CD14-positive monocyte (primary cell): Measurements from ENCODE around the gene MALAT1. TPM values are rescaled to one million over a fixed set of nuclear protein-coding genes. Genes with fewer than 3 reads are reported as not detected.

Experiments used
- DNase-seq, 3 donors: peaks; one replicate each; pipeline ENCODE4 v3.0.0-alpha.2; 2011 to 2022
- H2AFZ ChIP-seq: 2 replicates; pipeline ENCODE4 v1.6.0; 2012; ENCODE audit warnings: mild to moderate bottlenecking, low read depth, low read length, inconsistent platforms; ENCODE audit not compliant: insufficient read depth, poor library complexity, severe bottlenecking
- H3K27ac ChIP-seq, 2 donors: 1 replicate in 1 of 2; 2 replicates in 1 of 2; pipeline ENCODE4 v1.5.1; 2012 to 2013; ENCODE audit warnings: low read length in 2 of 2, control low read depth in 1 of 2, inconsistent platforms in 1 of 2, low read depth in 1 of 2, mild to moderate bottlenecking in 1 of 2
- H3K27me3 ChIP-seq, 2 donors: one replicate each; pipeline versions ENCODE4 v1.6.0 to v1.6.1; 2011 to 2013; ENCODE audit warnings: low read length in 2 of 2; ENCODE audit not compliant: control insufficient read depth in 2 of 2, insufficient read depth in 2 of 2
- H3K36me3 ChIP-seq, 2 donors: replicated peaks in 1 of 2; 1 replicate in 1 of 2; 2 replicates in 1 of 2; pipeline versions ENCODE4 v1.5.1 to v1.6.1; 2012 to 2013; ENCODE audit warnings: low read length in 2 of 2, control low read depth in 1 of 2, inconsistent platforms in 1 of 2, mild to moderate bottlenecking in 1 of 2; ENCODE audit not compliant: insufficient read depth in 2 of 2, control insufficient read depth in 1 of 2
- H3K4me1 ChIP-seq, 2 donors: 1 replicate in 1 of 2; 2 replicates in 1 of 2; pipeline versions ENCODE4 v1.5.1 to v1.6.1; 2012 to 2013; ENCODE audit warnings: low read length in 2 of 2, control low read depth in 1 of 2, inconsistent platforms in 1 of 2, mild to moderate bottlenecking in 1 of 2, moderate library complexity in 1 of 2; ENCODE audit not compliant: insufficient read depth in 2 of 2, control insufficient read depth in 1 of 2
- H3K4me2 ChIP-seq: replicated peaks from 2 replicates; pipeline ENCODE3; 2012; ENCODE audit warnings: low read length, moderate library complexity, mild to moderate bottlenecking; ENCODE audit not compliant: poor library complexity, severe bottlenecking; ENCODE audit errors: extremely low read depth
- H3K4me3 ChIP-seq, 3 experiments: fragments of 200-600 bp in 1 of 3; sonication (generic) in 1 of 3; replicated peaks in 1 of 3; 1 replicate in 2 of 3; 2 replicates in 1 of 3; pipeline ENCODE4 v1.5.1; 2011 to 2013; ENCODE audit warnings: low read length in 3 of 3, mild to moderate bottlenecking in 3 of 3, control low read depth in 2 of 3, low read depth in 2 of 3, inconsistent platforms in 1 of 3, moderate library complexity in 1 of 3
- H3K79me2 ChIP-seq: 2 replicates; pipeline ENCODE4 v1.6.0; 2012; ENCODE audit warnings: mild to moderate bottlenecking, control low read depth, inconsistent platforms, low read length, moderate library complexity; ENCODE audit not compliant: insufficient read depth
- H3K9ac ChIP-seq: 2 replicates; pipeline ENCODE4 v1.6.0; 2017; ENCODE audit warnings: low read length, mild to moderate bottlenecking; ENCODE audit not compliant: insufficient read depth, poor library complexity, severe bottlenecking
- H3K9me3 ChIP-seq, 2 donors: replicated peaks in 1 of 2; 1 replicate in 1 of 2; 2 replicates in 1 of 2; pipeline versions ENCODE4 v1.5.1 to v1.6.1; 2012 to 2013; ENCODE audit warnings: low read length in 2 of 2, control low read depth in 1 of 2; ENCODE audit not compliant: control insufficient read depth in 1 of 2, insufficient read depth in 1 of 2
- H4K20me1 ChIP-seq: 2 replicates; pipeline ENCODE4 v1.6.0; 2012; ENCODE audit warnings: mild to moderate bottlenecking, low read length, control low read depth, moderate library complexity; ENCODE audit not compliant: insufficient read depth
- H3K27ac Mint-ChIP-seq, 7 donors: one replicate each; pipeline ENCODE4 v1.8.0; 2020; ENCODE audit warnings: mild to moderate bottlenecking in 7 of 7, mixed read lengths in 7 of 7, moderate library complexity in 6 of 7, inconsistent platforms in 2 of 7
- H3K27me3 Mint-ChIP-seq, 3 donors: one replicate each; pipeline ENCODE4 v1.8.0; 2021 to 2022; ENCODE audit warnings: low read depth in 3 of 3, mild to moderate bottlenecking in 3 of 3, mixed read lengths in 3 of 3, moderate library complexity in 3 of 3, inconsistent platforms in 1 of 3
- H3K36me3 Mint-ChIP-seq, 2 donors: one replicate each; pipeline ENCODE4 v1.8.0; 2020; ENCODE audit warnings: mixed read lengths in 2 of 2, inconsistent platforms in 1 of 2, mild to moderate bottlenecking in 1 of 2
- H3K4me1 Mint-ChIP-seq: one replicate; pipeline ENCODE4 v1.8.0; 2020; ENCODE audit warnings: mild to moderate bottlenecking, mixed read lengths
- H3K4me3 Mint-ChIP-seq, 2 donors: one replicate each; pipeline ENCODE4 v1.8.0; 2020; ENCODE audit warnings: mild to moderate bottlenecking in 2 of 2, mixed read lengths in 2 of 2, moderate library complexity in 1 of 2
- H3K9me3 Mint-ChIP-seq, 7 donors: one replicate each; pipeline ENCODE4 v1.8.0; 2020 to 2022; ENCODE audit warnings: mixed read lengths in 7 of 7, mild to moderate bottlenecking in 6 of 7, moderate library complexity in 6 of 7, inconsistent platforms in 2 of 7
- CTCF ChIP-seq: fragments of 200-600 bp; IDR thresholded peaks from one replicate; pipeline ENCODE4 v1.8.0; 2022; ENCODE audit warnings: antibody characterized with exemption, mild to moderate bottlenecking
- WGBS: methylation state at CpG from one replicate; pipeline ENCODE4 v1.1.5; 2013; ENCODE audit warnings: missing lambda C conversion rate; ENCODE audit not compliant: insufficient coverage; 5-methylcytosine and 5-hydroxymethylcytosine counted together
- intact Hi-C, 2 donors: fragments of 100-400 bp; cut with micrococcal nuclease; formaldehyde crosslinking; loops; one replicate each; pipeline versions ENCODE4 v1.15.0 to v1.15.1; 2023
- polyA plus RNA-seq, 3 donors: library from polyadenylated mRNA; depleted of rRNA in 1 of 3; unstranded in 2 of 3; stranded (reverse) in 1 of 3; fragments of 300-500 nt in 2 of 3; fragments of >200 nt in 1 of 3; fragmentation: Illumina TruSeq in 2 of 3; gene quantifications; 1 replicate in 2 of 3; 2 replicates in 1 of 3; pipeline ENCODE4 v1.2.3, GENCODE V29; 2012 to 2021

Gene MALAT1
- polyA plus RNA-seq, 3 donors: 263 to 815 (median 554) TPM

- peak overlapping the region; percentile 96 to 100 (median 99) for H3K4me3 ChIP-seq
- peak overlapping the region in 5 of 7 donors; percentile 60 to 97 (median 84) for H3K27ac Mint-ChIP-seq
- H3K9me3 ChIP-seq: no peaks in the 10 kb centered on the region
- H3K4me2 ChIP-seq: peak overlapping the region; percentile 93
- DNase-seq: no peak
- no peak for TF ChIP-seq CTCF
- intact Hi-C loops: no loop called here
- peak overlapping the region; percentile 42 to 98 for H3K27ac ChIP-seq
- H3K27me3 ChIP-seq: no peaks in the 10 kb centered on the region
- peaks cover 45% of the 10 kb centered on the region for H3K4me1 Mint-ChIP-seq
- H3K4me1 ChIP-seq: peaks cover 47 to 48% of the 10 kb centered on the region in 2 donors
- H2AFZ ChIP-seq: no peak overlapping the region
- peaks cover 21 to 37% of the 10 kb centered on the region in 2 donors for H3K36me3 Mint-ChIP-seq
- H3K79me2 ChIP-seq: peaks cover 79% of the 10 kb centered on the region
- H3K36me3 ChIP-seq: peaks cover 49 to 66% of the 10 kb centered on the region in 2 donors
- peaks cover 0 to 2% (median 0%) of the 10 kb centered on the region in 3 donors for H3K27me3 Mint-ChIP-seq
- peak overlapping the region in 1 of 2 donors; percentile 96 for H3K4me3 Mint-ChIP-seq
- peak overlapping the region; percentile 100 for H3K9ac ChIP-seq
- peaks cover 86% of the 10 kb centered on the region for H4K20me1 ChIP-seq
- no CpG with 5 or more reads among the region's 3 CpGs for WGBS
- H3K9me3 Mint-ChIP-seq: peaks cover 0 to 10% (median 0%) of the 10 kb centered on the region in 7 donors
Observed at GRCh38 chr11:65503368-65503948, 4.6 kb downstream of the MALAT1 start.

GRCh38 chr11:65503949-65504673 lies 5.3 kb downstream of the MALAT1 start:
- Histone ChIP-seq H3K9me3 (no peaks in the 10 kb centered on the region), H3K4me2 (peak overlapping the region; percentile 93), H4K20me1 (peaks cover 84% of the 10 kb centered on the region), H3K36me3 (peaks cover 49 to 66% of the 10 kb centered on the region in 2 donors), H3K4me1 (peaks cover 52% of the 10 kb centered on the region in 2 donors), H3K27me3 (no peaks in the 10 kb centered on the region), H3K27ac (peak overlapping the region in 1 of 2 donors; percentile 98), H3K79me2 (peaks cover 80% of the 10 kb centered on the region), H2AFZ (no peak overlapping the region), H3K4me3 (peak overlapping the region; percentile 96 to 100 (median 99)), H3K9ac (peak overlapping the region; percentile 100)
- TF ChIP-seq CTCF: no peak
- no peak for DNase-seq
- Mint-ChIP-seq H3K4me3 (peak overlapping the region in 1 of 2 donors; percentile 96), H3K4me1 (peaks cover 49% of the 10 kb centered on the region), H3K27me3 (peaks cover 0 to 2% (median 0%) of the 10 kb centered on the region in 3 donors), H3K9me3 (peaks cover 0 to 10% (median 0%) of the 10 kb centered on the region in 7 donors), H3K36me3 (peaks cover 21 to 37% of the 10 kb centered on the region in 2 donors), H3K27ac (peak overlapping the region in 5 of 7 donors; percentile 84 to 98 (median 97))
- 0% methylated on average over 2 of the region's 3 CpGs for WGBS
- intact Hi-C loops: loop anchor here in 1 of 2 donors (2.0 kb wide), 1 partner anchor 33 kb away; no protein-coding TSS in a partner anchor
